ENCODE measurements around the gene PCSK6.

DNA sequence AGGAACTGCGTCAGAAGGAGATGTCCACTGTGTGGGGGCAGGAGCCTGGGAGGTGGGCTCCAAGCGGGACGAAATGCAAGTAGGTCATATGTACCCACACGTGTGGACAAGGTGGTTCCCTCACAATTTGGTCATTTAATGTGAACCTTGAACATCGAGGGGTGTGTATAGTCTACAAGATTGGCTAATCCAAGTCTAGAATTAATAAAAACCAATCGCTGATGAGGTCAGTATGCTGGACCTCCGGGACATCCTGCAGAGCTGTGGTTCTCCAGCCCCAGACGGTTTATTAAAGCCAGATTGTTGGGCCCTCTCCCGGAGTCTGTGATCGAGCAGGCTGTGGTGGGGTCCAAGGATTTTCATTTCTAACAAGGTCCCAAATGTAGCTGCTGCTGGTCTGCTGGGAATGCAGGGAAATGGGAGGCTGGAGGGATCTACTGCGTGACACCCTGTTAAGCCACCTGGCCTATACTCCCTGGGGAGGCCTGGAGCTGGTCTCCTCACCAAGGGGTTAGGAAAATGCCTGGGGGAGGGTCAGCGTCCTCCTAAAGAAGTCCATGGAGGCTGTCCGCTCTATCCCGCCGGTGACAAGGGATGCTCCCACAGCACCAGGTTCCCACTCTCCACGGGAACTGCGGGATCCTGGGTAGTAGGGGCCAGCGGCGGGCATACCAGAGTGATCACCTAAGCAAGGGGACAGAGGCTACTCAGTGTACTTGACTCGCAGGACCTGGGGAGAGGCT, 25.1 kb downstream of the PCSK6 start:
- TF ChIP-seq, protein P1, sequence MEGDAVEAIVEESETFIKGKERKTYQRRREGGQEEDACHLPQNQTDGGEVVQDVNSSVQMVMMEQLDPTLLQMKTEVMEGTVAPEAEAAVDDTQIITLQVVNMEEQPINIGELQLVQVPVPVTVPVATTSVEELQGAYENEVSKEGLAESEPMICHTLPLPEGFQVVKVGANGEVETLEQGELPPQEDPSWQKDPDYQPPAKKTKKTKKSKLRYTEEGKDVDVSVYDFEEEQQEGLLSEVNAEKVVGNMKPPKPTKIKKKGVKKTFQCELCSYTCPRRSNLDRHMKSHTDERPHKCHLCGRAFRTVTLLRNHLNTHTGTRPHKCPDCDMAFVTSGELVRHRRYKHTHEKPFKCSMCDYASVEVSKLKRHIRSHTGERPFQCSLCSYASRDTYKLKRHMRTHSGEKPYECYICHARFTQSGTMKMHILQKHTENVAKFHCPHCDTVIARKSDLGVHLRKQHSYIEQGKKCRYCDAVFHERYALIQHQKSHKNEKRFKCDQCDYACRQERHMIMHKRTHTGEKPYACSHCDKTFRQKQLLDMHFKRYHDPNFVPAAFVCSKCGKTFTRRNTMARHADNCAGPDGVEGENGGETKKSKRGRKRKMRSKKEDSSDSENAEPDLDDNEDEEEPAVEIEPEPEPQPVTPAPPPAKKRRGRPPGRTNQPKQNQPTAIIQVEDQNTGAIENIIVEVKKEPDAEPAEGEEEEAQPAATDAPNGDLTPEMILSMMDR (conservative IDR thresholded peaks at IDR 0.05; ENCODE audit: low read length), result no peak
- no peak for TF ChIP-seq EZH2phosphoT487 (IDR thresholded peaks at IDR 0.05; ENCODE audit: borderline replicate concordance, low read depth, low read length)
